Ishikawa (cell line): Measurements from ENCODE around the gene PTPN2.

ENCODE experiments used
- CEBPB ChIP-seq: IDR thresholded peaks from 2 replicates; pipeline ENCODE4 v1.6.1; 2012
- CREB1 ChIP-seq: IDR thresholded peaks from 2 replicates; pipeline ENCODE4 v1.6.1; 2012; ENCODE audit warnings: low read depth
- EGR1 ChIP-seq: IDR thresholded peaks from 2 replicates; pipeline ENCODE4 v1.6.1; 2012
- EP300 ChIP-seq: IDR thresholded peaks from 2 replicates; pipeline ENCODE4 v1.6.1; 2012; ENCODE audit warnings: borderline replicate concordance
- FOXM1 ChIP-seq: IDR thresholded peaks from 2 replicates; pipeline ENCODE4 v1.6.1; 2012; ENCODE audit warnings: low read depth, borderline replicate concordance
- MAX ChIP-seq: IDR thresholded peaks from 2 replicates; pipeline ENCODE4 v1.6.1; 2012
- NFIC ChIP-seq: IDR thresholded peaks from 2 replicates; pipeline ENCODE4 v1.6.1; 2012
- RAD21 ChIP-seq: IDR thresholded peaks from 2 replicates; pipeline ENCODE4 v1.6.1; 2012; ENCODE audit warnings: low read depth
- REST ChIP-seq: IDR thresholded peaks from 2 replicates; pipeline ENCODE4 v1.6.1; 2012; ENCODE audit warnings: low read depth, mild to moderate bottlenecking
- TAF1 ChIP-seq: IDR thresholded peaks from 2 replicates; pipeline ENCODE4 v1.6.1; 2012; ENCODE audit warnings: low read depth, mild to moderate bottlenecking
- TCF12 ChIP-seq: IDR thresholded peaks from 2 replicates; pipeline ENCODE4 v1.6.1; 2012; ENCODE audit warnings: low read depth
- TEAD4 ChIP-seq: IDR thresholded peaks from 2 replicates; pipeline ENCODE4 v1.6.1; 2012
- USF1 ChIP-seq: IDR thresholded peaks from 2 replicates; pipeline ENCODE4 v1.6.1; 2012
- YY1 ChIP-seq: IDR thresholded peaks from 2 replicates; pipeline ENCODE4 v1.6.1; 2012; ENCODE audit warnings: low read depth
- ZBTB7A ChIP-seq: IDR thresholded peaks from 2 replicates; pipeline ENCODE4 v1.6.1; 2012; ENCODE audit warnings: low read depth

Gene PTPN2

GRCh38 chr18:12883684-12884405, at the start of gene PTPN2:
PTPN2 (minus strand) TSS chr18:12884237; CDS start chr18:12884141, 96 bp downstream.
- TF ChIP-seq USF1: no peak
- TF ChIP-seq TEAD4: no peak
- peak; percentile 72 for TF ChIP-seq TAF1
- TF ChIP-seq NFIC: no peak
- no peak for TF ChIP-seq CREB1
- peak; percentile 43; the same call in 1 of the 2 replicates for TF ChIP-seq TCF12
- no peak for TF ChIP-seq CEBPB
- no peak for TF ChIP-seq EGR1
- TF ChIP-seq MAX: peak; percentile 88
- peak; percentile 92 for TF ChIP-seq ZBTB7A
- TF ChIP-seq FOXM1: no peak
- TF ChIP-seq REST: no peak
- no peak for TF ChIP-seq RAD21
- TF ChIP-seq YY1: peak; percentile 51; the same call in 1 of the 2 replicates
- TF ChIP-seq EP300: no peak

- TF ChIP-seq TEAD4 (no peak), MAX (no peak), ZBTB7A (no peak), NFIC (no peak), TAF1 (no peak), EGR1 (no peak), TCF12 (no peak), USF1 (no peak), RAD21 (no peak), CREB1 (no peak), FOXM1 (no peak), REST (no peak)
Measured at GRCh38 chr18:12933327-12933726, 49.3 kb upstream of the PTPN2 start.

GRCh38 chr18:12930908-12931307, 46.9 kb upstream of the PTPN2 start:
- TF ChIP-seq EGR1 (no peak), NFIC (no peak), EP300 (no peak), USF1 (no peak)

- TF ChIP-seq USF1: no peak
- no peak for TF ChIP-seq TEAD4
- no peak for TF ChIP-seq REST
- TF ChIP-seq CEBPB: no peak
- no peak for TF ChIP-seq MAX
- no peak for TF ChIP-seq RAD21
- no peak for TF ChIP-seq NFIC
- no peak for TF ChIP-seq YY1
- TF ChIP-seq TCF12: no peak
Measured at GRCh38 chr18:12930376-12930775, 46.3 kb upstream of the PTPN2 start.
